Astrocyte (in vitro differentiated cells and primary cell): ENCODE measurements around the gene PIGZ. TPM values are rescaled to one million over a fixed set of nuclear protein-coding genes. Genes with fewer than 3 reads are reported as not detected.

Experiments
- DNase-seq: peaks from one replicate; pipeline ENCODE4 v3.0.0-alpha.2; 2010; ENCODE audit warnings: low read depth
- FAIRE-seq: peaks from 2 replicates; lab custom pipeline; 2011; peaks lifted over from hg19 to GRCh38; lab: Jason Lieb, UNC
- H2AFZ ChIP-seq: 2 replicates; pipeline ENCODE4 v1.6.0; 2012; ENCODE audit warnings: low read depth, low read length, inconsistent platforms
- H3K27ac ChIP-seq: 2 replicates; pipeline ENCODE4 v1.5.1; 2011; ENCODE audit warnings: low read depth, low read length, inconsistent platforms
- H3K27me3 ChIP-seq: 2 replicates; pipeline ENCODE4 v1.6.0; 2011; ENCODE audit warnings: low read length, inconsistent platforms; ENCODE audit not compliant: insufficient read depth
- H3K36me3 ChIP-seq: 2 replicates; pipeline ENCODE4 v1.5.1; 2011; ENCODE audit warnings: low read length, inconsistent platforms; ENCODE audit not compliant: insufficient read depth
- H3K4me1 ChIP-seq: 2 replicates; pipeline ENCODE4 v1.5.1; 2011; ENCODE audit warnings: low read length, inconsistent platforms; ENCODE audit not compliant: insufficient read depth
- H3K4me2 ChIP-seq: 2 replicates; pipeline ENCODE4 v1.6.0; 2012; ENCODE audit warnings: low read length, inconsistent platforms
- H3K4me3 ChIP-seq: 2 replicates; pipeline ENCODE4 v1.5.1; 2011; ENCODE audit warnings: low read depth, mild to moderate bottlenecking, low read length, inconsistent platforms; ENCODE audit not compliant: insufficient read depth
- H3K79me2 ChIP-seq: 2 replicates; pipeline ENCODE4 v1.6.0; 2012; ENCODE audit warnings: mild to moderate bottlenecking, low read length, inconsistent platforms; ENCODE audit not compliant: insufficient read depth
- H3K9ac ChIP-seq: 2 replicates; pipeline ENCODE4 v1.6.0; 2012; ENCODE audit warnings: mild to moderate bottlenecking, low read length, inconsistent platforms
- H3K9me3 ChIP-seq: 2 replicates; pipeline ENCODE4 v1.5.1; 2012; ENCODE audit warnings: low read depth, mild to moderate bottlenecking, low read length, inconsistent platforms; ENCODE audit not compliant: insufficient read depth
- H4K20me1 ChIP-seq: 2 replicates; pipeline ENCODE4 v1.6.0; 2012; ENCODE audit warnings: low read length, inconsistent platforms; ENCODE audit not compliant: insufficient read depth
- H3K27ac Mint-ChIP-seq: one replicate; pipeline ENCODE4 v1.8.0; 2021; ENCODE audit warnings: mild to moderate bottlenecking, mixed read lengths; ENCODE audit not compliant: unreplicated experiment
- H3K27me3 Mint-ChIP-seq: one replicate; pipeline ENCODE4 v1.8.0; 2021; ENCODE audit warnings: low read depth, mixed read lengths; ENCODE audit not compliant: unreplicated experiment
- H3K36me3 Mint-ChIP-seq: one replicate; pipeline ENCODE4 v1.8.0; 2021; ENCODE audit warnings: low read depth, mixed read lengths; ENCODE audit not compliant: unreplicated experiment
- H3K4me1 Mint-ChIP-seq: one replicate; pipeline ENCODE4 v1.8.0; 2021; ENCODE audit warnings: low read depth, mixed read lengths; ENCODE audit not compliant: unreplicated experiment
- H3K4me3 Mint-ChIP-seq: one replicate; pipeline ENCODE4 v1.8.0; 2021; ENCODE audit warnings: mild to moderate bottlenecking, moderate library complexity, mixed read lengths; ENCODE audit not compliant: unreplicated experiment
- H3K9me3 Mint-ChIP-seq: one replicate; pipeline ENCODE4 v1.8.0; 2021; ENCODE audit warnings: mild to moderate bottlenecking, mixed read lengths; ENCODE audit not compliant: unreplicated experiment
- EZH2 ChIP-seq: IDR thresholded peaks from 2 replicates; pipeline ENCODE4 v1.6.1; 2012; ENCODE audit warnings: mild to moderate bottlenecking, low read length, inconsistent platforms; ENCODE audit not compliant: insufficient read depth
- total RNA-seq: library from RNA; stranded (reverse); gene quantifications from 2 replicates; pipeline ENCODE4 v1.2.1, GENCODE V29; 2021
- TF ChIP-seq, protein P1 (sequence below): IDR thresholded peaks from 2 replicates; pipeline ENCODE4 v1.5.1; 2011; ENCODE audit warnings: low read depth, mild to moderate bottlenecking, inconsistent platforms, low read length, moderate library complexity; ENCODE audit not compliant: insufficient read depth

PIGZ gene
- total RNA-seq, 1 donor from 2014 or later: 0.54 TPM

DNA sequence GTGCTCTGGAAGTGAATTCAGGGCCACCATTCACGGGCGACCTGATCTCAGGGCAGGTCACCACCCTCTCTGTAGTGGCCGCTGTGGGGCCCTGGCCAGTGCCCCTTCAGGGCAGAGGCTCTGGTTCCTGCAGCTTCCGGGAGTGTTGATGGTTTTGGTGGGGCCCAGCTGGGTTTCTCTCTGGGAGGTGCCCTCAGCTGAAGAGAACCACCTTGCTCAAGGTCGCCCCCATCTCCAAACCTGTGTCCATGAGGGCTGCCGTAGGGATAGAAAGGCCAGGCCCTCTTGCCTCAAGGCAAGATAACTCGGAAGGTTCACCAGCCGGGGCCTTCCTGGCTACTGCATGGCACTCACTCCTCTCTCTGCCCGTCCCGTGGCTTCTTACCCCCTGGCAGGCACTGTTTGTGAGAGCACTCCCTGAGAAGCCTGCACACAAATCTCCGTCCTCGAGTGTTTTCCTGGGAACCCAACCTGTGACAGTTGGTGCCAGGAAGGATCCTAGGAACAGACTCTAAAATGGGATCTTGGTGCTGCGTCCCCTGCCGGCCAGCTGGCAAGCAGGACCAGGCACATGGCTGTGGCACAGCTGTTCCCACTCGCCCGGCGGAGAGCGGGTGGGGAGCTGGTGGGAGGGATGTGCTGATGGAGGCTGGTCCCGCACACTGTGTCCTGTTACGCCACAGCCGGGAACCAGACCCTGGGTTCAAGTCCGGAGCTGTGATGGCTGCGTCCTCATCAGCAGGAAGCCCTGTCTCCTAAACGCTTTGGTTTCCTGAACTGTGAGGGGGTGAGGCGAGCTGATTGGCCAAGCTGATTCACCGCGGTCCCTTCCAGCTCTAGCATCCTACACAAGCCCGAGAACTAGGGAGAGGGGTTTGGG lies 23.2 kb upstream of the PIGZ start:
- Mint-ChIP-seq H3K27me3 (peaks cover 23% of the 10 kb centered on the region), H3K4me3 (no peak overlapping the region), H3K27ac (no peak overlapping the region), H3K4me1 (no peaks in the 10 kb centered on the region), H3K9me3 (no peaks in the 10 kb centered on the region), H3K36me3 (peaks cover 3% of the 10 kb centered on the region)
- no peak overlapping the region for H3K27ac ChIP-seq
- peaks cover 2% of the 10 kb centered on the region for H3K9me3 ChIP-seq
- no peak overlapping the region for H3K4me2 ChIP-seq
- H3K27me3 ChIP-seq: peaks cover 3% of the 10 kb centered on the region
- H3K79me2 ChIP-seq: no peaks in the 10 kb centered on the region
- TF ChIP-seq, protein P1, sequence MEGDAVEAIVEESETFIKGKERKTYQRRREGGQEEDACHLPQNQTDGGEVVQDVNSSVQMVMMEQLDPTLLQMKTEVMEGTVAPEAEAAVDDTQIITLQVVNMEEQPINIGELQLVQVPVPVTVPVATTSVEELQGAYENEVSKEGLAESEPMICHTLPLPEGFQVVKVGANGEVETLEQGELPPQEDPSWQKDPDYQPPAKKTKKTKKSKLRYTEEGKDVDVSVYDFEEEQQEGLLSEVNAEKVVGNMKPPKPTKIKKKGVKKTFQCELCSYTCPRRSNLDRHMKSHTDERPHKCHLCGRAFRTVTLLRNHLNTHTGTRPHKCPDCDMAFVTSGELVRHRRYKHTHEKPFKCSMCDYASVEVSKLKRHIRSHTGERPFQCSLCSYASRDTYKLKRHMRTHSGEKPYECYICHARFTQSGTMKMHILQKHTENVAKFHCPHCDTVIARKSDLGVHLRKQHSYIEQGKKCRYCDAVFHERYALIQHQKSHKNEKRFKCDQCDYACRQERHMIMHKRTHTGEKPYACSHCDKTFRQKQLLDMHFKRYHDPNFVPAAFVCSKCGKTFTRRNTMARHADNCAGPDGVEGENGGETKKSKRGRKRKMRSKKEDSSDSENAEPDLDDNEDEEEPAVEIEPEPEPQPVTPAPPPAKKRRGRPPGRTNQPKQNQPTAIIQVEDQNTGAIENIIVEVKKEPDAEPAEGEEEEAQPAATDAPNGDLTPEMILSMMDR: no peak
- no peak for TF ChIP-seq EZH2
- H3K4me3 ChIP-seq: no peak overlapping the region
- no peaks in the 10 kb centered on the region for H3K36me3 ChIP-seq
- no peak overlapping the region for H3K9ac ChIP-seq
- no peak for FAIRE-seq
- no peaks in the 10 kb centered on the region for H4K20me1 ChIP-seq
- no peak for DNase-seq
- no peak overlapping the region for H2AFZ ChIP-seq
- no peaks in the 10 kb centered on the region for H3K4me1 ChIP-seq

DNA sequence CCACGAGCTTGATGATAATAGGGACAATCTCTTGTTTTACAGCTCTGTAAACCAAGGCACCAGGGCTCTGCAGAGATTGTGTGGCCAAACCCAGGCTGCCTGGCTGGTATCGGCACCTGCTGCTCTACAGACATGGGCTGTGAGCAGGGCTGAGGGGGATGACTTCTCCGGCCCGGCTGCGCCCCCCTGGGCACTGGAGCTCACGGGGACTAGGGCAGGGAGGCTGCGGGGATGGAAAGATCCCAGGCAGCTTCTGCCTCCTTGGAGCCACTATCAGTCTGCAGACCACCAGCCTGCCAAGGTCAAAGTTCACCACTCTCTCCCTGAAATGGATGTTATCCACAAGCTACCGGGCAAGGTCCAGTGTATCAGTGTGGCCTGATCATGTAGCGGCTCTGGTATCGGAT lies 22.0 kb upstream of the PIGZ start:
- Histone ChIP-seq H3K79me2 (no peaks in the 10 kb centered on the region), H3K9ac (no peak overlapping the region), H3K4me3 (no peak overlapping the region), H3K36me3 (no peaks in the 10 kb centered on the region), H3K4me2 (no peak overlapping the region), H3K27ac (no peak overlapping the region), H3K27me3 (peaks cover 3% of the 10 kb centered on the region), H3K9me3 (peaks cover 2% of the 10 kb centered on the region), H3K4me1 (no peaks in the 10 kb centered on the region), H2AFZ (no peak overlapping the region), H4K20me1 (no peaks in the 10 kb centered on the region)
- Mint-ChIP-seq H3K4me3 (no peak overlapping the region), H3K36me3 (peaks cover 3% of the 10 kb centered on the region), H3K9me3 (no peaks in the 10 kb centered on the region), H3K4me1 (no peaks in the 10 kb centered on the region), H3K27me3 (peaks cover 23% of the 10 kb centered on the region), H3K27ac (no peak overlapping the region)
- DNase-seq (no peak), FAIRE-seq (no peak)
- no peak for TF ChIP-seq EZH2
- TF ChIP-seq, protein P1: no peak
